Mammary epithelial cell (primary cell): ENCODE results near the gene MKLN1.

ENCODE experiments used
- EZH2 ChIP-seq: IDR thresholded peaks from 2 replicates; pipeline ENCODE4 v1.6.1; 2012; ENCODE audit warnings: low read length, inconsistent platforms, borderline replicate concordance
- TF ChIP-seq, protein P1 (sequence below), 2 donors: IDR thresholded peaks in 1 of 2; conservative IDR thresholded peaks in 1 of 2; 2 replicates each; pipeline ENCODE4 v1.5.1; 2011 to 2012; ENCODE audit warnings: inconsistent platforms in 2 of 2, low read length in 2 of 2, mild to moderate bottlenecking in 2 of 2, control low read depth in 1 of 2, low read depth in 1 of 2; ENCODE audit not compliant: insufficient read depth in 1 of 2; ENCODE audit errors: extremely low read depth in 1 of 2

DNA sequence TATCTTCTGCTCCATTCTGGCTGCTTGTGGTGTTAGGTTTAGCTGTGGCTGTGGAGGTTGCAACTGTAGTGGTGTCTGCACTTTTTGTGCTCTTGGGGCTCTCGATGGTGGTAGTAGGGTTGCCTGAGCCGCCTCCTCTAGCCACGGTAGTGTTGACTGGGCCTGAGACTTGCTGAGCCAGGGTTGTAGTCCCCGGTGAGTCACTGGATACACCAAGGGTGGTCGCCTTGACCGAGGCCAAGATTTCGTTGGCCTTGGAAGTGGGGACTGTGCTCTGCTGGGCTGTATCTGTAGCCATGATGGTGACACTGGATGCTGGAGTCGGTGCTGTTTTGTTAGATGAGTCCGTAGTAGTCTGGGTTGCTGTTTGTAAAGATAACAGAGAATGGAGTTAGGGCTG lies 183.4 kb downstream of the MKLN1 start:
- TF ChIP-seq, protein P1, sequence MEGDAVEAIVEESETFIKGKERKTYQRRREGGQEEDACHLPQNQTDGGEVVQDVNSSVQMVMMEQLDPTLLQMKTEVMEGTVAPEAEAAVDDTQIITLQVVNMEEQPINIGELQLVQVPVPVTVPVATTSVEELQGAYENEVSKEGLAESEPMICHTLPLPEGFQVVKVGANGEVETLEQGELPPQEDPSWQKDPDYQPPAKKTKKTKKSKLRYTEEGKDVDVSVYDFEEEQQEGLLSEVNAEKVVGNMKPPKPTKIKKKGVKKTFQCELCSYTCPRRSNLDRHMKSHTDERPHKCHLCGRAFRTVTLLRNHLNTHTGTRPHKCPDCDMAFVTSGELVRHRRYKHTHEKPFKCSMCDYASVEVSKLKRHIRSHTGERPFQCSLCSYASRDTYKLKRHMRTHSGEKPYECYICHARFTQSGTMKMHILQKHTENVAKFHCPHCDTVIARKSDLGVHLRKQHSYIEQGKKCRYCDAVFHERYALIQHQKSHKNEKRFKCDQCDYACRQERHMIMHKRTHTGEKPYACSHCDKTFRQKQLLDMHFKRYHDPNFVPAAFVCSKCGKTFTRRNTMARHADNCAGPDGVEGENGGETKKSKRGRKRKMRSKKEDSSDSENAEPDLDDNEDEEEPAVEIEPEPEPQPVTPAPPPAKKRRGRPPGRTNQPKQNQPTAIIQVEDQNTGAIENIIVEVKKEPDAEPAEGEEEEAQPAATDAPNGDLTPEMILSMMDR (conservative IDR thresholded peaks at IDR 0.05 in 1 of 2, IDR thresholded peaks at IDR 0.05 in 1 of 2; ENCODE audit: extremely low read depth in 1 of 2, insufficient read depth in 1 of 2, low read depth in 1 of 2, low read length in 2 of 2) = no peak
- TF ChIP-seq EZH2 = no peak
